Thoracic aorta (tissue), 2 donors: Measurements from ENCODE around the gene EXOG. TPM values are rescaled to one million over a fixed set of nuclear protein-coding genes. Genes with fewer than 3 reads are reported as not detected.

Experiments
- ATAC-seq: fragments of 150-250 bp; one replicate; pipeline ENCODE4 v1.8.0; 2017; ENCODE audit warnings: low read depth; ENCODE audit not compliant: insufficient number of reproducible peaks, low FRiP score
- DNase-seq: peaks from one replicate; pipeline ENCODE4 v3.0.0-alpha.2; 2020; ENCODE audit warnings: low spot score
- H3K27ac ChIP-seq, 2 donors: fragments of 200-600 bp; sonication (generic); 1 replicate in 1 of 2; 2 replicates in 1 of 2; pipeline ENCODE4 v1.5.1; 2016; ENCODE audit warnings: mild to moderate bottlenecking in 2 of 2, moderate library complexity in 2 of 2
- H3K27me3 ChIP-seq: fragments of 200-600 bp; sonication (generic); replicated peaks from 2 replicates; pipeline ENCODE4 v1.6.0; 2016; ENCODE audit warnings: mild to moderate bottlenecking; ENCODE audit not compliant: insufficient read depth
- H3K36me3 ChIP-seq: fragments of 200-600 bp; sonication (generic); one replicate; pipeline ENCODE4 v1.5.1; 2016
- H3K4me1 ChIP-seq, 2 donors: fragments of 200-600 bp; sonication (generic); 1 replicate in 1 of 2; 2 replicates in 1 of 2; pipeline versions ENCODE4 v1.5.1 to v1.6.0; 2016; ENCODE audit warnings: low read depth in 2 of 2, mild to moderate bottlenecking in 1 of 2; ENCODE audit not compliant: control insufficient read depth in 1 of 2
- H3K4me3 ChIP-seq: fragments of 200-600 bp; sonication (generic); 2 replicates; pipeline ENCODE4 v1.5.1; 2016; ENCODE audit warnings: mild to moderate bottlenecking
- H3K9me3 ChIP-seq: fragments of 200-600 bp; sonication (generic); 2 replicates; pipeline ENCODE4 v1.5.1; 2016
- CTCF ChIP-seq: fragments of 200-600 bp; sonication (generic); IDR thresholded peaks from one replicate; pipeline ENCODE4 v1.5.1; 2019; ENCODE audit warnings: antibody characterized with exemption
- total RNA-seq, 2 donors: library from RNA; depleted of rRNA; stranded (reverse); fragments of >200 nt; gene quantifications; one replicate each; pipeline versions ENCODE4 v1.1.0 to v1.2.3, GENCODE V29; 2016

The EXOG gene
- total RNA-seq, 2 donors from 2014 or later, result 14.9 to 16.3 TPM

- Histone ChIP-seq H3K27ac (no peak overlapping the region), H3K27me3 (no peaks in the 10 kb centered on the region), H3K4me1 (no peaks in the 10 kb centered on the region), H3K9me3 (no peaks in the 10 kb centered on the region), H3K4me3 (no peak overlapping the region), H3K36me3 (no peaks in the 10 kb centered on the region)
- no peak for DNase-seq
- TF ChIP-seq CTCF, result no peak
- ATAC-seq, result no peak
These were observed 52.9 kb downstream of the EXOG start for GRCh38 chr3:38549082-38549481.

- Histone ChIP-seq H3K27me3 (no peaks in the 10 kb centered on the region), H3K27ac (no peak overlapping the region), H3K36me3 (no peaks in the 10 kb centered on the region), H3K9me3 (no peaks in the 10 kb centered on the region), H3K4me1 (no peaks in the 10 kb centered on the region), H3K4me3 (no peak overlapping the region)
- TF ChIP-seq CTCF, result no peak
- ATAC-seq (no peak), DNase-seq (no peak)
These were observed 53.3 kb downstream of the EXOG start for GRCh38 chr3:38549486-38549885.

GRCh38 chr3:38549957-38550840 is 54.1 kb downstream of the EXOG start:
- Histone ChIP-seq H3K4me1 (no peaks in the 10 kb centered on the region), H3K36me3 (no peaks in the 10 kb centered on the region), H3K27me3 (no peaks in the 10 kb centered on the region), H3K27ac (no peak overlapping the region), H3K9me3 (no peaks in the 10 kb centered on the region), H3K4me3 (no peak overlapping the region)
- DNase-seq (no peak), ATAC-seq (no peak)
- no peak for TF ChIP-seq CTCF

- ATAC-seq (no peak), DNase-seq (no peak)
- Histone ChIP-seq H3K9me3 (no peaks in the 10 kb centered on the region), H3K27ac (no peak overlapping the region), H3K4me3 (no peak overlapping the region), H3K27me3 (no peaks in the 10 kb centered on the region), H3K36me3 (no peaks in the 10 kb centered on the region), H3K4me1 (no peaks in the 10 kb centered on the region)
- no peak for TF ChIP-seq CTCF
These were observed 55.1 kb downstream of the EXOG start for GRCh38 chr3:38551026-38551832.

GRCh38 chr3:38552364-38552763 is 56.2 kb downstream of the EXOG start:
- Histone ChIP-seq H3K4me1 (no peaks in the 10 kb centered on the region), H3K27me3 (no peaks in the 10 kb centered on the region), H3K9me3 (no peaks in the 10 kb centered on the region), H3K36me3 (no peaks in the 10 kb centered on the region), H3K27ac (no peak overlapping the region), H3K4me3 (no peak overlapping the region)
- DNase-seq (no peak), ATAC-seq (no peak)
- no peak for TF ChIP-seq CTCF
